ENCODE measurements around the gene CDH5.
"Not testable (repeated sequence)": the region's sequence is repeated elsewhere in the genome, so short reads cannot be mapped to it uniquely, and the experiment has no call there.

DNA sequence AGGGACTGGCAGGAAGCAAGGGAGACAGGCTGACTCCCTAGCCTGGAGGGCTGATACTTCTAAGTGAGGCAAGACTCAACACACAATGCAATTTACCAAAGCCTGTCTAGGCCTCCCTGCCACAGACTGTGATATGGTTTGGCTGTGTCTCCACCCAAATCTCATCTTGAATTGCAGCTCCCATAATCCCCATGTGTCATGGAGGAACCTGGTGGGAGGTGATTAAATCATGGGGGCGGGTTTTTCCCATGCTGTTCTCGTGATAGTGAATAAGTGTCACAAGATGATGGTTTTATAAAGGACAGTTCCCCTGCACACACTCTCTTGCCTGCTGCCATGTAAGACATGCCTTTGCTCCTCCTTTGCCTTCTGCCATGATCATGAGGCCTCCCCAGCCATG is 35.0 kb upstream of the CDH5 start:
- TF ChIP-seq CTCF (conservative IDR thresholded peaks at IDR 0.05); ZFX (IDR thresholded peaks at IDR 0.05): not testable (repeated sequence)
